Measurements from ENCODE around the gene ABHD11.
"Not testable (repeated sequence)": the region's sequence is repeated elsewhere in the genome, so short reads cannot be mapped to it uniquely, and the experiment has no call there.

Gene ABHD11

DNA sequence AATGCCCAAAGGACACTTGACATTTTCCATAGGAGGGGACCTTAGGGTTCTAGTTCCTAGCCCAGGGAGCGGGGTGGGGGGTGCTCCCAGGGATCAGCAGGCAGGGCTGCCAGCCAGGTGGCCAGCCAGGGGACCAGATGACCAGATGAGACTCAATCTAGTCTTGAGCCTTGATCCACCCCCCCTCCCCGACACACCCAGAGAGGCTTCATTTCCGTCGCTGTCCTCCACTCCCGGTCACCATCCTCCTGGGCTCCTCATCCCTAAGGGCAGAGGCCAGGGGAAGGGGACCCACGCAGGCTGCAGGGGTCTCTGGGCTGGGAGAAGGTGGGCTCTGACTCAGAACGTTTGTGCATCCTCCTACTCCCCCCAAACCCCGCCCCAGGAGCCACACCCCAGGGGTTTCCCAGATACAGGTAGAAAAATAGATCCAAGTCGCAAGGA lies 20.1 kb downstream of the ABHD11 start:
- TF ChIP-seq CTCF (IDR thresholded peaks at IDR 0.05): no peak
- Histone ChIP-seq H3K4me3 (peak overlapping the region; percentile 98), H3K27ac (no peak overlapping the region)
- DNase-seq (ENCODE audit: low spot score): no peak

- H3K27ac ChIP-seq: peak overlapping the region in 1 of 2 donors; percentile 26
- no peak for TF ChIP-seq CTCF (IDR thresholded peaks at IDR 0.05)
- H3K4me3 ChIP-seq: peak overlapping the region; percentile 98
- no peak for DNase-seq (ENCODE audit: low spot score)
Observed at GRCh38 chr7:73717991-73718405, 20.6 kb downstream of the ABHD11 start.

- Histone ChIP-seq H3K4me3 (no peak overlapping the region), H3K27ac (peak overlapping the region in 1 of 2 donors; percentile 26)
- no peak for TF ChIP-seq CTCF (IDR thresholded peaks at IDR 0.05)
- no peak for DNase-seq (ENCODE audit: low spot score)
Observed at GRCh38 chr7:73717025-73717807, 21.4 kb downstream of the ABHD11 start.

DNA sequence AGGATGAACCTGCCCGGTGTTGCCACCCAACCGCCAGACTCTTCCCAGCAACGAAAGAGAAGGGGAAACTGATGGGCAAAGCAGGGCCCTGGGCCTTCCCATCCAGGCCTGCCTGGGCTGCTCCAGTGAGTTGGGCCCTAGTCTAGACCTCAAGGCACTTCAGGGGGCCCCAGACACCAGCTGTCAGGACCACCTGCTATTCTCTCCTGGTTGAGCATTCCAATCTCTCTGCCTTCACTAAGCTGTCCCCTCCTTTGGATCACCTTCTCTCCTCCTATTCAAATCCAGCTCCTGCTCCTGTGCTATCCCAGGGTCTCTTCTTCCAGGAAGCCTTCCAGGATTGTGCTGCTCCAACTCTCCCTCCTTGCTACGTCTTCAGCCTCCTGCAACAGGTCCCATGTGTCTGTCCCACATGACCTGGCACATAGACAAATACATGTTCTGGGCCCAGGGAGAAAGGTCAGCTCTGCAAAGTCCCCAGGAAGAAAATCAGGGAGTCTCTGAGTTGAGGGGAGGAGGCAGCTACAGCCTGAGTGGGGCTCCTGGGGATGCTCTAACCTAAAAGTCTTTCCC lies 22.2 kb downstream of the ABHD11 start:
- DNase-seq (ENCODE audit: low spot score): no peak
- Histone ChIP-seq H3K4me3 (no peak overlapping the region), H3K27ac (no peak overlapping the region)
- no peak for TF ChIP-seq CTCF (IDR thresholded peaks at IDR 0.05)

DNA sequence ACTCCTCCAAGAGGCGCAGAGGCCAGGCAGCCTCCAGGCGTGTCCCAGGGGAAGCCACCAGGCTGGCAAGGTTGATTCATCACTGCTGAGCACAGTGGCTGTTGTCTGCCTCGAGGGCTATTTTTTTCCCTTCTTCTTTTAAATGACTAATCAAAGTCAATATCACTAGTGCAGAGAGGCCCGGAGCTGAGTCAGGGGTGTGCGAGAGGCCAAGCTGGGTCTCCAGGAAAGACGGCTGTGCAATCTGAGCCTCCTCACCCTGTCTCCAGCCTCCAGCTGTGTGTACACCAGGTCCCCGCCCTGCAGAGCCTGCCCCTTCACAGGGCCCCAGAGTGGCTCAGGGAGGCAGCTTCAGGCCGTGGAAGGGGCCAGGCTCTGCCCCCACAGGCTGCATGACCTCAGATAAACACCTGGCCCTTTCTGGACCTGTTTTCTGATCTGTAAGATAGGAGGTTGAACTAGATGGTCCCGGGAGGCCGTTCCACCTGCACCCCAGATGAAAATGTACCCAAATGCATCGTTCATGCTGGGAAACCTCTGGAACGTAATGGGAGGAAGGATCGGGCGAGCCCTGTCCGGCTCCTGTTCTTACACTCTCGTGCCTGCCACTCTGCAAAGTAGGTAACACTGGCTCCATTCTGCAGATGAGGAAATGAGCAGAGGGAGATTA lies 22.8 kb downstream of the ABHD11 start:
- Histone ChIP-seq H3K4me3 (no peak overlapping the region), H3K27ac (no peak overlapping the region)
- no peak for DNase-seq (ENCODE audit: low spot score)
- no peak for TF ChIP-seq CTCF (IDR thresholded peaks at IDR 0.05)

DNA sequence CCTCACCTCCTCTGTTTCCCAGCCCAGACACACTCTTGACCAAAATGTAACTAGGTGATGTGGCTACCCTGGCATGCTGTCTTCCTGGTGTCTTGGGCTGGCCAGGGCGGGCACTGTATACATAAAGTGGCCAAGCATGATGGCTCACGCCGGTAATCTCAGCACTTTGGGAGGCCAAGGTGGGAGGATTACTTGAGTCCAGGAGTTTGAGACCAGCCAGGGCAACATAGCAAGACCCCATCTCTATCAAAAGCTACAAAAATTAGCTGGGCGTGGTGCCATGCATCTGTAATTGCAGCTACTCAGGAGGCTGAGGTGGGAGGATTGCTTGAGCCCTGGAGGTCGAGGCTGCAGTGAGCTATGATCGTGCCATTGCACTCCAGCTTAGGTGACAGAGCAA lies 25.3 kb downstream of the ABHD11 start:
- not testable (repeated sequence) for H3K27ac ChIP-seq; H3K4me3 ChIP-seq; DNase-seq (ENCODE audit: low spot score)

GRCh38 chr7:73712773-73713172 lies 25.8 kb downstream of the ABHD11 start:
- no peak for TF ChIP-seq CTCF (IDR thresholded peaks at IDR 0.05)
- H3K27ac ChIP-seq: no peak overlapping the region
- H3K4me3 ChIP-seq: no peak overlapping the region
- DNase-seq (ENCODE audit: low spot score): no peak
